NK-92 (cell line): Measurements from ENCODE around the gene CWC22.
"Not testable (repeated sequence)": the region's sequence is repeated elsewhere in the genome, so short reads cannot be mapped to it uniquely, and the experiment has no call there.

Experiments
- DNase-seq: peaks from one replicate; lab custom pipeline; 2025; ENCODE audit not compliant: unreplicated experiment; lab: John Stamatoyannopoulos, UW

CWC22 gene

DNA sequence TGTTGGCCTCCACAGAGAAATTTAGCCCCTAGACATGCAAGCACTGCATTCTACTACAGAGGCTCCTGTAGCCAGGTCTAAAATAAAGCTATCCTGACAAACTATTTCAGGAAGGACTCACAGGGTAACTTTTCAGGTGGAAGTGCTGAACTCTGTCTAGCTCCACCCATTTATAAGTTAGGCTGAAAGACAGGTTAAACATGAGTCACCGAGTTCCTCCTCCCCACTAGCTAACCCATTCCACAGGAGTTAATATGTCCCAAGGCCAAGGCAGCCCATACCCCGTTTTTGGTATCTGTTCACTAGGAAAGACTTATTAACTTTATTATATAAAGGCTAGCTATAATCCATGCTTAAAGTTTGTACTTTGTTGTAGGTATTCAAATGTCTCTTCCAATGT, 3.5 kb downstream of the CWC22 start:
- no peak for DNase-seq

DNA sequence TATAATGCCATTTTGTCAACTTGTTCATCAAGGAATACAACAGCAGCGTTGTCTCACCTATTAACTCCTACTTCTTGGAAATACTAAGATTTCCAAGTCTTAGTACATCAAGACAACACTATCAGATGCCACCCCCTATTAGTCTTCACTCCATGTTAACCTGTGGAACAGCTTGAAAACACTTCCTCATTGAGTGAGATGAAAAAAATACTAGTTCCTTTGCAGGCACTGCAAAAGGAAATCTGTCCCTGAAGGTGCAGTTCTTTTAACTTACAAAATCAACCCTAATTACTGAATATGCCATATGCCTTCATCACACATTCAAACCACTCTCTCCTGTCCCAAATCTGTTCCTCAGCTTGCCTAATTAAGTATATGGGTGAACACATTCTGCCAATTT, 4.0 kb downstream of the CWC22 start:
- no peak for DNase-seq

DNA sequence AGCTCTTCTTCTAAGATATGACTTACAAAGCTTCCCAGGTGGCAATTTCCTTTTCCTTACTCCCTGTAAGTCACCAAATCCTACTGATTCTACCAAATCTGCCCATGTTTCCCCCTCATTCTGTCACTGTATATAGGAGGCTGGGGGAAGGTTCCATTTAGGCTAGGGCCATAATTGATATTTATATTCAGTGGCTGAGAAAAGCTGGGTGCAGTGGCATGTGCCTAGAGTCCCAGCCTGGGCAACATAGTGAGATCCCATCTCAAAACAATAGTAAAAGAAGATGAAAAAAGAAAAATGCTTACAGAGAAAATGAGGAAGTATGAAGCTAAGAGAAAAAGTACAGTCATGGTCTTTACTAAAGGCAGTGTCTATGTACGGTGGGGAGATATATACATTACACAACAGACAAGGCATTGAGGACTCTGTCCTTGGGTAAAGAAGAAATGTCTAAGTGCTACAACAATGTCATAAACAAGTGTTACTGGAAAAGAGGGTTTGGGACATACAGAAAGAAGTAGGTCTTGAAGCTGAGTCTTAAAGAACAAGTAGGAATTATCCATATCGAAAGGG, 4.8 kb downstream of the CWC22 start:
- DNase-seq: no peak

DNA sequence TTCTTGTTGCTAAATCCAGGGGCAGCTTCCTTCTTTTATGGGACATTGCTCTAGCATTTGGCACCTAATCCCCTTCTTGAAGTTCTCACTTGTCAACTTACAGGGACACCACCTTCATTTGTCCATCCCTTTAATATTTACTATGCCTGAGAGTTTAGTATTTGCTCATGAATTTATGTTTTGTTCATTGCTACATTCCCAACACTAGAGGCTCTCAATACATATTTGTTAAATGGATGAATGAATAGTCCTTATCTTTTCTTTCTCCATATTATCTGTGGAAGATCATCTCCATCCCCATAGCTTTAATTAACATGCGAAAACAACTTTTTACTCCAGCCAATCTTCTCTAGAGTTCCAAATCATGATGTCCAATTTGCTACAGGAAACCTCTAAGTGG, 5.4 kb downstream of the CWC22 start:
- DNase-seq: no peak

DNA sequence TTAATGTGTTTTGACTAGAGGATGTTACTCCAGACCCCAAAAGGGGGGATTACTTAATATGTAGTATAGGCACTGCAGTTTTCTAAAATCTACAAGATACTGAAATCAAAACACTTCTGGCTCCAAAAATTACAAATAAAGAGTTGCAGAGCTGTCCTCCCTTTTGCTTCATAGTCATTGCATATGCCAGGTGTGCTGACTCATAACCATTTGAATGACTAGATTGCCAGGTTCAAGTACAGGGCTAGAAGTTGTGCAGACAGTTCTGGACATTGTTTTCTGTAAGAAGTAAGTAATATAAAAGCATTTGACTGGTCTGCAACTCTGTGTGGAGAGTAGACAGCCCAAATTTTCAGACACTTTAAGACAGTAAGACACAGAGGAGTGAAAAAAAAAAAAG, 6.7 kb downstream of the CWC22 start:
- no peak for DNase-seq

DNA sequence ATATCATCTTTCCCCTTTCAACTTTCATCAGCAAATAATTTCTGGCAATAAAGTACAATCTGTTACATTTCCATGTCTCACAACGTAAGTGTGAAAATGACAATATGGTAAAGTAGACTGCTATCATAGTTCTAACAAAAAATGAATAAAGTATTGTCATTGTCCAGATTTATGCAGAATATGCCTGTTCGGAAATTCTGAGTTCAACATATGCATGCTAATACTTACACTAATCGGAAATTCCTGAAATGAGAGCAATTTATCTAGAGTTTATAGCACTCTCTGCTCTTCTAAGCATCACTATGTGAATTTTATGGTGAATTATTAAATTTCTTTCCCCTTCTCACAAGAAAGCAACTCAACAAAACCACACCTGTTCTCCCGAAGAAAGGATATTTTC, 8.1 kb downstream of the CWC22 start:
- no peak for DNase-seq

DNA sequence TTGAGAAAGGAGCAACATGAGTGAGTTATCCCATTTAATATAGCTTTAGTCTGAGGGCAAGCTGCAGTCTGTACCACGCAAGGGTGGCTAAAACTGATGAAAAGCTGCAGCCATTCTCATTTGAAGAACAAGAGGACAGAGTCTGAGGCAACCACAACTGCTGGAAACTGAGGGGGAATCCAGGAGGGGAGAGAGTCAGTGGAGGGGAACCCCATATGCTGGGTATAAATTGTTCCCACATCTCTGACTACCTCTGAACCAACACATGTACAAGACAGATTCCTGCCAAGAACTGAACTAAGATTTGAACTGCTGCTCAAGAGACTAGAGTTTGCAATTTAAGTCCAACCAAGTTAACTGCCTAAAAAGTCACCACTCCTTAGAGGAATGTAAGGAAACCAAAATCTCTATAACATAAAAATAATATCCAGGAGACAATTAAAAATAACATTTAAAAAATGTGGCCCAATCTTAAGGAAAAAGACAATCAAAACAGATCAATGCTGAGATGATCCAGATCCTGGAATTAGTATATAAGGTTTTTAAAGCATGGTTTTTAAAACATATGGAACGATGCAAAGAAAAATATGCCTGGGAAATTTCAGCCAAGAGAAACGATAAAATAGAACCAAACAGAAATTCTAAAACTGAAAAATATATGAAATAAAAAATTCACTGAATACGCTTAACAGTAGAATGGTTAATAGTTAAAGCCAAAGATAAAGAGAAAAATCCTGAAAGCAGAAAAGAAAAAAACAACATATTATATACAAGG, 11.2 kb downstream of the CWC22 start:
- no peak for DNase-seq

DNA sequence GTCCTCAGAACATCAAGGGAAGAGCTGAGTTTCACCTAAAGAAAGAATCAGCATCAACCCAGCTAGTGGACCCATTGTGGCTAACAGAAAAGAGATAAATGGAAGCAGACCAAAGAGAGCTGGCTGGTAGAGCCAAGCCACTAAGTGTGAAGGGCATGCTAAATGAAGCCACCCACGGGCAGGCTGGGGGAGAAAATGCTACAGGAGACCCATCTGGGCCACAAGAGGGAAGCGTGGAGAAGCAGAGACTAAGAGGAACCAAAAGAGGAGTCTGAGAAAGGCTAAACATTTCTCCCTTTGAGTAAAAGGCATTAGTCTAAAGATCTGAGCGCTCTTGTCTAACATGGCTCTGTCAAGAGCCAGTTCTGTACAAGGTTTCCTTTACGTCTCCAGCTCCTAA, 15.8 kb downstream of the CWC22 start:
- DNase-seq: no peak

DNA sequence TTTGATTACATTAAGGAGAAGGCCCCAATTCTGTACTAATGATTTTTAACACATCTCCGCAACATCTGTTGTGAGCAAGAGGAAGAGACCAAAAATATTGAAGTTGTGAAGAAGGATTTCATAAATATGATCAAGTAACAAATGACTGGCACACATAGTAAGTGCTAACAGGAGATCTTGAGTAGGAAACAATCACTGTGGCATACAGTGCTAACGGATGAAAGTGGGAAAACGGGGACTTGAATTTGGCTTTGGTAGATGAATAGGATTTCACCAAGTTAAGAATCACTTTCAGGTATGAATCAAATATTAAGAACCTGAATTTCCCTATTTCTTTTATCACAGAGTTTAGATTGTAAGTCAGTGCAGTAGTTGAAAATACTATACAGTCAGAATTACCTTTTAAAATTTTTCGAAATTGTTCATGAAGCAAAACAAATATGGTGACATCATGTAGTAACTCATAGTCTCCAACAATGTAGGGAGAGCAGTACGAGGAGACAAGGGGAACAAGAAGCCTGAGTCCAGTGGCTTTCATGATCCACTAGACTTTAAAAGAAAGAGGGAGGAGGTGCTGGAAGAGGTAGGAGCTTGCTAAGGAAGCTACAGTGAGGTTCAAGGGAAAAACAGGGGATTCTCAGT, 16.3 kb downstream of the CWC22 start:
- no peak for DNase-seq

DNA sequence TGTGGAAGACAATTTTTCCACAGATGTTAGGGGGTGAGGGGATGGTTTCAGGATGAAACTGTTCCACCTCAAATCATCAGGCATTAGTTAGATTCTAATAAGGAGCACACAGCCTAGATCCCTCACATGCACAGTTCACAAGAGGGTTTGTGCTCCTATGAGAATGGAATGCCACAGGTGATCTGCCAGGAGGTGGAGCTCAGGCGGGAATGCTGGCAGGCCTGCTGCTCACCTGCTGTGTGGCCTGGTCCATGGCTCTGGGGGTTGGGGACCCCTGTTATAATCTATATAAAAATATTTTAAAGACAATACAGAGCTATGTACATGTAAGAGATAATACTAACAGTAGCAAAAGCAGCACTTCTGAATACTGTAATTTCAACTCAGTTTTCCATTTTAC, 19.2 kb downstream of the CWC22 start:
- DNase-seq: no peak

DNA sequence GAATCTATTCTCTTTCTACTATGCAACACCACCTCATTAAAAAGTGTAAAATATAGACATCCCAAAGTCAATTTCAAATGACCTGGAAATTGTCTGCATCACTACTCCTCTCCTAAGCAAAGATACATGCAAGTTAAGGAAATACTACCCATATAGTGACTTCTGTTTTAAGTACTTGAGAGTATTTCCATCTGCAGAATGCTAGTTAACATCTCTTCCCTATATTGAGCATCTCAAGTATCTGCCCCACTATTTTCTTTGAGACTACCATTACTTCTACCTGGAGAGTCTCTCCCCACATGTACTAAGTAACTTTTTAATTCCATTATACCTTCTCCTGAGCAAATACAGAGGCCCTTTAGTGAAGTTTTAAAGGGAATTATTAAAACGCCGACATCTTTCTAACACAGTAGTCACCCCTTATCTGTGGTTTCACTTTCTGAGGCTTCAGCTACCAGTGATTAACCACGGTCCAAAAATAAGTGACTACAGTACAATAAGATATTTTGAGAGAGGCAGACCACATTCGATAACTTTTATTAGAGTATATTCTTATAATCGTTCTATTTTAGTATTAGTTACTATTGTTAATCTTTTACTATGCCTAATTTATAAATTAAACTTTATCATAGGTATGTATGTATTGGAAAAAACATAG, 21.8 kb downstream of the CWC22 start:
- DNase-seq: no peak

DNA sequence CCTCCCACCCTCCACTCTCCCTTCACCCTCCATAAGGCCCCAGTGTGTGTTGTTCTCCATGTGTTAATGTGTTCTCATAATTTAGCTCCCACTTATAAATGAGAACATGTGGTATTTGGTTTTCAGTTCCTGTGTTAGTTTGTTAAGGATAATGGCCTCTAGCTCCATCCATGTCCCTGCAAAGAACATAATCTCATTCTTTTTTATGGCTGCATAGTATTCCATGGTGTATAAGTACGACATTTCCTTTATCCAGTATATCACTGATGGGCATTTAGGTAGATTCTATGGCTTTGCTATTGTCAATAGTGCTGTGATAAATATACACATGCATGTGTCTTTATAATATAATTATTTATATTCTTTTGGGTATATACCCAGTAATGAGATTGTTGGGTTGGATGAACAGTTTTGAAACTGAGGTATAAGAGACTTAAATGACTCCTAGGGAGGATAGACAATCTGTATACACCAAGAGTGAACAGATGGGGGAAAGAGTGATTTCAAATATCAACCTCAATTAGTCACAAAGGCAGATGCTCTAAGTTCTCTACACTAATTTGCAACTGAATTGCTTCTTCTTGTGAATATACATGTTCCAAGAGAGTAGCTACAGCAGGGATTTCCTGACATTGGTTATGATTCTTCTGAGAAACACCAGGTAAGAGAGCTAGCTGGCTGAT, 23.7 kb downstream of the CWC22 start:
- no peak for DNase-seq

DNA sequence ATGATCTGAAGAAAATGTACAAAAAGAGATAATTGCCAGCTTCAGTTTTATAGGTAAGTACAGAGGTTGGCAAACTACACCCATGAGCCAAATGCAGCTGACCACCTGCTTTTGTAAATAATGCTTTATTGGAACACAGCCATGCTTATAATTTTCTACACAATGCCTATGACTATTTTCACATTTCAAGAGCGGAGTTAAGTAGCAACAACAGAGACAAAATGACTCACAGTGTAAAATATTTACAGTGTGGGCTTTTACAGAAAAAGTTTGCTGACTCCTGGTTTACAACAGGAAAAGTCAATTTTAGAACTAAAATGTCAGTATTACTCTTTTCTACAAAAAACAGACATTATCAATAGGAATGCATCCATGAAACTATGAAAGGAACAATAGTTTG, 26.0 kb downstream of the CWC22 start:
- DNase-seq: no peak

DNA sequence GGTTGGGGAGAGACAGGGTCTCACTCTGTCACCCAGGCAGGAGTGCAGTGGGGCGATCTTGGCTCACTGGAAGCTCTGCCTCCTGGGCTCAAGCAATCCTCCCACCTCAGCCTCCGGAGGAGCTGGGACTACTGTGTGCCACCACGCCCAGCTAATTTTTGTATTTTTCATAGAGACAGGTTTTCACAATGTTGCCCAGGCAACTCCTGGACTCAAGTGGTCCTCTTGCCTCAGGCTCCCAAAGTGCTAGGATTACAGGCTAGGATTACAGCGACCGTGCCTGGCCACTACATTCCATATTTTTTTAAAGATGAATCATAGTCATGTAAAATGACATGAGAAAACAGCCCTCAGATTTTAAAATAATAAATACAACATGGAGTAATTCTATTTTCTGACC, 32.3 kb downstream of the CWC22 start:
- DNase-seq: no peak

DNA sequence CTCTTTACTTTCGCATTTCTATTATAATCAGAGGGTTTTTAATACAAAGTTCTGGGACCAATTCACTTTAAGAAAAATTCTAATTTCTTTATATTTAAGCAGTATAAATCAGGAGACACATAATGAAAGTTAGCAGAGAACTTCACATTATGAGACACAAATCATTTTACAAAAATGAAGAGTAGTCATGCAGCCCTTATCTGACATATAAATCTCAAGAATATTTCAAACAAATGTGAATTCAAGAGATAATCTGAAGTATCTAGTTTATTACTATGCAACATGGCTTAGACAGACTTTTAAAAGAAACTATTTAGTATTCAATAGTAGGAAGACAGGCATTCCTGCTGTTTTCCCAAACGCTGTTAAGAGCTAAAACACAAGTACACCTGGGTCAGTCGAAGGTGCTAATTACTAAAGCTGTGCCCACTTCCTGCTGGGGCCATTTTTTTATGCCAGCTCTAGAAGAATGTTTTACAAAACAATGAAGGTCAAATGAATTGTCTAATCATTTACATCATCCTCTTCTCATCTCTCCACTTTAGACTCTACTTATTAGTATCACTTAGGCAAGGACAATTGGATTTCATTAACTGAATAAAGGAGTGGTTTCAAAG, 40.2 kb downstream of the CWC22 start:
- DNase-seq: no peak

DNA sequence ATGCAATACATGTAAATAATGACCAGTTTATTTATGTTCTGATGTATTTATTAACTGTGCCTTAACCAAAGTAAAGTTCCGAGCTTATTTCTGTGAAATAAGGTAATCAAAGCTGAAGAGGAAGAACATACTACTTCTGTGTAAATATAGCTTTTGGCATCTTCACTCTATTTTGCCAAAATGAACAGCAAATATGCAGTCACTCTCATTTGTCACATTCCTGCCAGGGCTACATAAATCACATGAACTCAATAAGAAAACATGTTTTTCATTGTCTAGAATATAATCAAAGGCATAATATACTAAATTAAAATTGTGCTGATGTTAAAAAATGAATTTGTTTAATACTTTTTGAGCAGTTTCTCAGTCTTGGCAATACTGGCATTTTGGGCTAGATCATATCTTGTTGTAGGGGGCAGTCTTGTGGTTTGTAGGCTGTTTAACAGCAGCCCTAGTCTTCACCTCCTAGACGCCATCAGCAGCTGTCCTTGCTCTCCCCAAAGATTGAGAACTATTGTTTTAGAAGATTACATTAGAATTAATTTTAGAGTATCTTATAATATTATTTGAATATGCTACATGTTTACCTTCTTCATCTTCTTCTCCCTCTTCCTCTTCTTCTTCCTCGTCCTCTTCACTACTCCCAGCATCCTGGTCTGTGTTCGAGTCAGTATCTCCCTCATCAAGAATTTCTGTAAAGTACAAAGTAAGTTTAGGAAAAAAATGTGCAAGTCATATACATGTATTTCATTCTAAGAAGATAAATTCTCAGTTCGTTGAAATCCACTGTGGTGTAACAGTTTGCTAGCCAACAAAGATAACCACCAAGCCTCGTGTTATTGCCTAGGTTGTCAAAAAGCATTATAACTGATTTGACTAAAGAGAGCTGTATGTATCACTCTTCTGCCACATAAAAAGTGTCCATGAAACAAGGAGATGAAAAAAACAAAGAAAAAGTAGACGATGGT, 41.5 kb downstream of the CWC22 start:
- no peak for DNase-seq

DNA sequence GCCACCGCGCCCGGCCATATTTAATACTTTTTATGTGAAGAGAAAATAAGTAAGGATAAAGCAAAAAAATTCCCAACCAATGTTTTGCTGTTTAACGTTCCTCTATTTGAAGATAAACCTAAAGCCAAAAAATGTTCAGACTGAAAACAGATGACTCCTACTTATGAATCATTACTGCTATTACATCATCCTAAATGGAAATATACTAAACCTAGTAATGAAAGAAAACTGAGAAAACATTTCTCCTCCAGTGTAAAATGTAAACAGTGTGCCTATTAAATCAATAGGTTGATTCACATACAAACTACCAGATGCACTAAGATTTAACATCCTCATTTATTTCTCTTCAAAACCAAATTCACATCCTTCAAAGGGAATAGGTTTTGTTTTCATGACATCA, 43.5 kb downstream of the CWC22 start:
- no peak for DNase-seq

DNA sequence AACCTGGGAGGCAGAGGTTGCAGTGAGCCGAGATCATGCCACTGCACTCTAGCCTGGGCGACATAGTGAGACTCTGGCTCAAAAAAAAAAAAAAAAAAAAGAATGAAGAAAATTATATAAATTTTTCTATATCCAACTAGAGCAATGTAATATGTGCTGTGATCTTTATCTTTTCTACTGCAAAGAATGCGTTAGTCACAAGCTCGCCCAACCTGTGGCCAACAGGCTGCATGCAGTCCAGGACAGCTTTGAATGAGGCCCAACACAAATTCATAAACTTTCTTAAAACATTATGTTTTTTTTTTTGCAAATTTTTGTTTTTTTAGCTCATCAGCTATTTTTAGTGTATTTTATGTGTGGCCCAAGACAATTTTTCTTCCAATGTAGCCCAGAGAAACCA, 48.8 kb downstream of the CWC22 start:
- not testable (repeated sequence) for DNase-seq

DNA sequence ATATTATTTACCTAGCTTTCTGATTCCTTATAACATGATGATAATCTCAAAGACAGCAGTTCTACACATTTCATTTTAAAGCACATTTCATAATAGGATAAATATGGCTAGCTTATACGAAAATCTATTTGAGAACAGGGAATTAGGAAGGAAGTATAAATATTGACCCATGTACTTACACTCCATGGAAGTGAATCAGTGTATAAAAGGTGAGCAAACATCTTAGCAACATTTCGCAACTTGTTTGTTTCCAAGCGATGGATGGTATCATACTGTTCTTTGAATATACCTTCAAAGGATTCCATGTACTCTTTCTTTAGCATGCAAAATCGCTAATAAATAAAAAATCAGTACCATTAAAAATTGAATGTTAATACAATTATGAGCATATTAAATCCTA, 53.1 kb downstream of the CWC22 start:
- DNase-seq: no peak

DNA sequence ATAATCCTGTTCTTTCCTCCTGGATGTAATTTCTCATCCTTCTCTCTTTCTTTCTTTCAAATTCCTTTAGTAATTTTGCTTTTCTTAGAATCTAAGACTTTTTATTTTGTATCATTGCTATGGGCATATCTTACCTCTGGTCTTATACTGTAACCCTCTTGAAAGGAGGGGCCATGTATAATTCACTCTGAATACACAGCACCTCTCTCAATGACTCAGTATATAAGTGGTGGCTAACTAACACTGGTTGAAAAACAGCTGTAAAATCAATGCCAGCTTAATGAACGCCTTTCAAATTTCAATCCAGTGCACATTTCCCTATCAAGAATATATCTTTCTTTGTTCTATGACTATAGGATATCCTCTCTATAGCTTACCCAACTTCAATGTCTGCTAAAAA, 53.7 kb downstream of the CWC22 start:
- DNase-seq: no peak
